Right renal pelvis (tissue), 4 donors: Measurements from ENCODE around the gene CXorf38. TPM values are rescaled to one million over a fixed set of nuclear protein-coding genes. Genes with fewer than 3 reads are reported as not detected.

Experiments
- polyA plus RNA-seq, 4 donors: library from polyadenylated mRNA; unstranded; fragments of 120-200 nt; gene quantifications; one replicate each; pipeline ENCODE4 v1.2.1, GENCODE V29; 2013; ENCODE audit not compliant: insufficient read length in 4 of 4

CXorf38 gene
- polyA plus RNA-seq, 4 donors = 10.8 to 11.8 (median 11.5) TPM

Other genes with a start within 250 kb of the CXorf38 start
- gene ATP6AP2, start 66.6 kb downstream of the CXorf38 start, polyA plus RNA-seq = 100 to 1,000 TPM; 193 to 234 (median 230) TPM
- gene MPC1L, start 24.1 kb downstream of the CXorf38 start, polyA plus RNA-seq = not detected
- gene MED14, start 88.0 kb upstream of the CXorf38 start, polyA plus RNA-seq = 10 to 100 TPM; 44.2 to 53.7 (median 49.5) TPM